GM21360 (cell line): ENCODE results near the gene ALDH16A1.

ENCODE experiments used
- ATAC-seq: cut with Tn5 transposase; IDR thresholded peaks from one replicate; pipeline ENCODE4 v1.9.1; 2021; ENCODE audit warnings: mild to moderate bottlenecking, moderate library complexity; ENCODE audit not compliant: unreplicated experiment

ALDH16A1 gene

GRCh38 chr19:49423071-49423984 is 29.7 kb upstream of the ALDH16A1 start, which contains the start of gene PTH2:
Gene PTH2, minus strand, starts transcription at chr19:49423441. Its CDS starts 102 bp downstream, at chr19:49423339.
- no peak for ATAC-seq

GRCh38 chr19:49423985-49424303 is 29.1 kb upstream of the ALDH16A1 start:
- ATAC-seq: no peak

- no peak for ATAC-seq
Measured at GRCh38 chr19:49425178-49425577, 27.8 kb upstream of the ALDH16A1 start, which contains the start of gene GFY. Gene GFY, plus strand, starts transcription at chr19:49425388. Its CDS starts 1,043 bp downstream, at chr19:49426431.

GRCh38 chr19:49425922-49426592 is 27.0 kb upstream of the ALDH16A1 start:
- ATAC-seq: no peak

GRCh38 chr19:49427339-49427738 is 25.7 kb upstream of the ALDH16A1 start:
- no peak for ATAC-seq

GRCh38 chr19:49427855-49428546 is 25.0 kb upstream of the ALDH16A1 start:
- no peak for ATAC-seq

GRCh38 chr19:49428547-49429451 is 24.2 kb upstream of the ALDH16A1 start:
- no peak for ATAC-seq

- ATAC-seq: no peak
Measured at GRCh38 chr19:49430172-49430677, 22.8 kb upstream of the ALDH16A1 start.

- ATAC-seq: no peak
Measured at GRCh38 chr19:49430678-49431329, 22.2 kb upstream of the ALDH16A1 start.

- ATAC-seq: no peak
Measured at GRCh38 chr19:49431330-49431749, 21.7 kb upstream of the ALDH16A1 start.

- no peak for ATAC-seq
Measured at GRCh38 chr19:49432141-49433073, 20.6 kb upstream of the ALDH16A1 start.

GRCh38 chr19:49433240-49433901 is 19.7 kb upstream of the ALDH16A1 start:
- no peak for ATAC-seq

- no peak for ATAC-seq
Measured at GRCh38 chr19:49434907-49435583, 18.0 kb upstream of the ALDH16A1 start.

GRCh38 chr19:49435670-49436069 is 17.4 kb upstream of the ALDH16A1 start:
- no peak for ATAC-seq

GRCh38 chr19:49436381-49437017 is 16.5 kb upstream of the ALDH16A1 start:
- no peak for ATAC-seq

- ATAC-seq: no peak
Measured at GRCh38 chr19:49437231-49437630, 15.8 kb upstream of the ALDH16A1 start.

- ATAC-seq: no peak
Measured at GRCh38 chr19:49438261-49438660, 14.8 kb upstream of the ALDH16A1 start.
